Keratinocyte (primary cell): Measurements from ENCODE around the gene SREBF2. TPM values are rescaled to one million over a fixed set of nuclear protein-coding genes. Genes with fewer than 3 reads are reported as not detected.

Experiments used
- DNase-seq: peaks from one replicate; pipeline ENCODE4 v3.0.0-alpha.2; 2011; ENCODE audit warnings: low read depth, missing footprints, low spot score
- FAIRE-seq: peaks from 2 replicates; lab custom pipeline; 2011; peaks lifted over from hg19 to GRCh38; lab: Jason Lieb, UNC
- H2AFZ ChIP-seq: 2 replicates; pipeline ENCODE4 v1.6.0; 2012; ENCODE audit warnings: low read length, control low read depth, inconsistent platforms; ENCODE audit not compliant: control insufficient read depth
- H3K27ac ChIP-seq: 2 replicates; pipeline ENCODE4 v1.5.1; 2011; ENCODE audit warnings: low read length; ENCODE audit not compliant: control insufficient read depth, insufficient read depth
- H3K27me3 ChIP-seq: 3 replicates; pipeline ENCODE4 v1.6.0; 2011; ENCODE audit warnings: low read length; ENCODE audit not compliant: control insufficient read depth, insufficient read depth; ENCODE audit errors: extremely low read depth
- H3K36me3 ChIP-seq, 2 experiments: 2 replicates in 1 of 2; 3 replicates in 1 of 2; pipeline ENCODE4 v1.5.1; 2011; ENCODE audit warnings: low read length in 2 of 2, mild to moderate bottlenecking in 1 of 2; ENCODE audit not compliant: control insufficient read depth in 2 of 2, insufficient read depth in 2 of 2; ENCODE audit errors: extremely low read depth in 1 of 2
- H3K4me1 ChIP-seq: 3 replicates; pipeline ENCODE4 v1.5.1; 2011; ENCODE audit warnings: low read length; ENCODE audit not compliant: control insufficient read depth, insufficient read depth; ENCODE audit errors: extremely low read depth
- H3K4me2 ChIP-seq: 3 replicates; pipeline ENCODE4 v1.6.0; 2011; ENCODE audit warnings: low read depth, low read length; ENCODE audit not compliant: control insufficient read depth, insufficient read depth; ENCODE audit errors: extremely low read depth
- H3K4me3 ChIP-seq, 3 experiments: fragments of 200-600 bp in 1 of 3; sonication (generic) in 1 of 3; 2 replicates in 2 of 3; 3 replicates in 1 of 3; pipeline ENCODE4 v1.5.1; 2011 to 2016; ENCODE audit warnings: low read length in 3 of 3, mild to moderate bottlenecking in 3 of 3, control low read depth in 2 of 3, inconsistent platforms in 1 of 3, low read depth in 1 of 3, mixed read lengths in 1 of 3, mixed run types in 1 of 3, moderate library complexity in 1 of 3; ENCODE audit not compliant: control insufficient read depth in 2 of 3, insufficient read depth in 2 of 3; ENCODE audit errors: extremely low read depth in 1 of 3
- H3K79me2 ChIP-seq: 2 replicates; pipeline ENCODE4 v1.6.0; 2012; ENCODE audit warnings: low read length; ENCODE audit not compliant: control insufficient read depth, insufficient read depth
- H3K9ac ChIP-seq: 3 replicates; pipeline ENCODE4 v1.6.0; 2011; ENCODE audit warnings: low read length; ENCODE audit not compliant: control insufficient read depth, insufficient read depth; ENCODE audit errors: extremely low read depth
- H3K9me1 ChIP-seq: 3 replicates; pipeline ENCODE4 v1.6.0; 2011; ENCODE audit warnings: low read length; ENCODE audit not compliant: control insufficient read depth, insufficient read depth; ENCODE audit errors: extremely low read depth
- H3K9me3 ChIP-seq: 2 replicates; pipeline ENCODE4 v1.5.1; 2012; ENCODE audit warnings: low read depth, low read length; ENCODE audit not compliant: control insufficient read depth
- H4K20me1 ChIP-seq: 3 replicates; pipeline ENCODE4 v1.6.0; 2011; ENCODE audit warnings: low read length; ENCODE audit not compliant: control insufficient read depth, insufficient read depth; ENCODE audit errors: extremely low read depth
- CTCF ChIP-seq, 3 experiments: IDR thresholded peaks in 1 of 3; conservative IDR thresholded peaks in 1 of 3; optimal IDR thresholded peaks in 1 of 3; 2 replicates in 2 of 3; 3 replicates in 1 of 3; pipeline versions ENCODE3 to v1.5.1; 2011; ENCODE audit warnings: low read length in 3 of 3, mild to moderate bottlenecking in 3 of 3, moderate library complexity in 2 of 3, control low read depth in 1 of 3, inconsistent platforms in 1 of 3; ENCODE audit not compliant: insufficient read depth in 2 of 3; ENCODE audit errors: extremely low read depth in 1 of 3
- EZH2 ChIP-seq: IDR thresholded peaks from one replicate; pipeline ENCODE4 v1.6.1; 2012; ENCODE audit warnings: inconsistent platforms, mild to moderate bottlenecking, low read length, moderate library complexity
- dilution Hi-C: fragments of 300-500 bp; cut with MboI; formaldehyde crosslinking; loops from one replicate; pipeline ENCODE4 v1.7.0; 2020; ENCODE audit warnings: low sequenced_read_pairs; ENCODE audit not compliant: extremely low pct_ligation_motif_present
- polyA plus RNA-seq, 5 experiments: library from polyadenylated mRNA; depleted of rRNA in 3 of 5; stranded (reverse) in 3 of 5; stranded (forward) in 1 of 5; unstranded in 1 of 5; fragments of >200 nt; gene quantifications; 1 replicate in 1 of 5; 2 replicates in 3 of 5; 3 replicates in 1 of 5; pipeline versions ENCODE4 v1.2.1 to v1.2.3, GENCODE V29; 2011 to 2012; ENCODE audit warnings: missing spikeins in 2 of 5, low read depth in 1 of 5, low replicate concordance in 1 of 5

The SREBF2 gene
- polyA plus RNA-seq, 1 donor (not counting 4 experiments of a cell fraction or from before 2014, with no cell fraction given) = 57.5 TPM

- Histone ChIP-seq H4K20me1 (peaks cover 14% of the 10 kb centered on the region), H2AFZ (no peak overlapping the region), H3K9me1 (peaks cover 14% of the 10 kb centered on the region), H3K27me3 (no peaks in the 10 kb centered on the region), H3K4me1 (peaks cover 69% of the 10 kb centered on the region), H3K4me2 (peak overlapping the region; percentile 35), H3K27ac (peak overlapping the region; percentile 19), H3K9me3 (no peaks in the 10 kb centered on the region), H3K4me3 (no peak overlapping the region), H3K36me3 (peaks cover 4 to 34% of the 10 kb centered on the region in 2 experiments), H3K79me2 (peaks cover 97% of the 10 kb centered on the region), H3K9ac (no peak overlapping the region)
- TF ChIP-seq CTCF (optimal IDR thresholded peaks at IDR 0.05 in 1 of 3, IDR thresholded peaks at IDR 0.05 in 1 of 3, conservative IDR thresholded peaks at IDR 0.05 in 1 of 3; ENCODE audit: extremely low read depth in 1 of 3, insufficient read depth in 2 of 3, low read length in 3 of 3) (no peak), EZH2 (no peak)
- DNase-seq (no peak), FAIRE-seq (no peak)
- dilution Hi-C loops = no loop called here
These were observed 11.6 kb downstream of the SREBF2 start for GRCh38 chr22:41844513-41844912.

- no peaks in the 10 kb centered on the region for H3K27me3 ChIP-seq
- no peak for DNase-seq
- no peak overlapping the region for H3K4me3 ChIP-seq
- no peak for FAIRE-seq
- dilution Hi-C loops = no loop called here
- H2AFZ ChIP-seq = no peak overlapping the region
- H3K9me1 ChIP-seq = peaks cover 14% of the 10 kb centered on the region
- no peaks in the 10 kb centered on the region for H3K9me3 ChIP-seq
- H3K9ac ChIP-seq = no peak overlapping the region
- TF ChIP-seq CTCF (optimal IDR thresholded peaks at IDR 0.05 in 1 of 3, IDR thresholded peaks at IDR 0.05 in 1 of 3, conservative IDR thresholded peaks at IDR 0.05 in 1 of 3; ENCODE audit: extremely low read depth in 1 of 3, insufficient read depth in 2 of 3, low read length in 3 of 3) = no peak
- TF ChIP-seq EZH2 = no peak
- H3K79me2 ChIP-seq = peaks cover 97% of the 10 kb centered on the region
- peak overlapping the region; percentile 47 for H3K27ac ChIP-seq
- peaks cover 61% of the 10 kb centered on the region for H3K4me1 ChIP-seq
- H3K4me2 ChIP-seq = peak overlapping the region; percentile 83
- H4K20me1 ChIP-seq = peaks cover 14% of the 10 kb centered on the region
- peaks cover 4 to 33% of the 10 kb centered on the region in 2 experiments for H3K36me3 ChIP-seq
These were observed 12.7 kb downstream of the SREBF2 start for GRCh38 chr22:41845380-41846267.
